CD4-positive, CD25-positive, alpha-beta regulatory T cell (primary cell): ENCODE data around the gene ZSCAN5B. TPM values are rescaled to one million over a fixed set of nuclear protein-coding genes. Genes with fewer than 3 reads are reported as not detected.
A peak's percentile ranks its signal among the peaks of the same experiment; 100 is the strongest.
"Not testable (repeated sequence)": the region's sequence is repeated elsewhere in the genome, so short reads cannot be mapped to it uniquely, and the experiment has no call there.

Source experiments
- ATAC-seq, 2 donors: fragments of 150-1000 bp; cut with Tn5 transposase; one replicate each; pipeline ENCODE4 v1.10.0; 2021; ENCODE audit warnings: low read depth in 2 of 2, moderate number of reproducible peaks in 2 of 2, moderate library complexity in 1 of 2
- DNase-seq, 3 donors: peaks; one replicate each; pipeline versions ENCODE4 v3.0.0 to v3.0.0-alpha.2; 2012 to 2022; ENCODE audit warnings: mixed read lengths in 1 of 3
- H3K27ac ChIP-seq: one replicate; pipeline ENCODE4 v1.7.0; 2013; ENCODE audit warnings: mild to moderate bottlenecking, low read length; ENCODE audit not compliant: insufficient read depth, poor library complexity, severe bottlenecking
- H3K27me3 ChIP-seq: one replicate; pipeline ENCODE4 v1.7.0; 2013; ENCODE audit warnings: low read length; ENCODE audit not compliant: control insufficient read depth, insufficient read depth
- H3K36me3 ChIP-seq: one replicate; pipeline ENCODE4 v1.7.0; 2013; ENCODE audit warnings: mild to moderate bottlenecking, low read length, moderate library complexity; ENCODE audit not compliant: control insufficient read depth, insufficient read depth
- H3K4me1 ChIP-seq: 2 replicates; pipeline ENCODE4 v1.7.0; 2013; ENCODE audit warnings: mild to moderate bottlenecking, low read length; ENCODE audit not compliant: insufficient read depth, control insufficient read depth, poor library complexity, severe bottlenecking
- H3K4me3 ChIP-seq: one replicate; pipeline ENCODE4 v1.7.0; 2013; ENCODE audit warnings: low read depth, mild to moderate bottlenecking, low read length, moderate library complexity
- H3K9me3 ChIP-seq, 2 experiments: 1 replicate in 1 of 2; 2 replicates in 1 of 2; pipeline ENCODE4 v1.7.0; 2013; ENCODE audit warnings: low read length in 2 of 2, mild to moderate bottlenecking in 1 of 2, moderate library complexity in 1 of 2; ENCODE audit not compliant: control insufficient read depth in 2 of 2
- H3K27ac Mint-ChIP-seq, 3 donors: one replicate each; pipeline ENCODE4 v1.8.0; 2020 to 2022; ENCODE audit warnings: mild to moderate bottlenecking in 3 of 3, mixed read lengths in 3 of 3, moderate library complexity in 2 of 3
- H3K27me3 Mint-ChIP-seq: one replicate; pipeline ENCODE4 v1.8.0; 2022; ENCODE audit warnings: mild to moderate bottlenecking, mixed read lengths
- H3K36me3 Mint-ChIP-seq: one replicate; pipeline ENCODE4 v1.8.0; 2020; ENCODE audit warnings: mixed read lengths
- H3K4me1 Mint-ChIP-seq, 4 donors: one replicate each; pipeline ENCODE4 v1.8.0; 2020 to 2022; ENCODE audit warnings: mixed read lengths in 4 of 4, mild to moderate bottlenecking in 1 of 4
- H3K4me3 Mint-ChIP-seq, 4 donors: one replicate each; pipeline ENCODE4 v1.8.0; 2020 to 2022; ENCODE audit warnings: mild to moderate bottlenecking in 4 of 4, mixed read lengths in 4 of 4, moderate library complexity in 3 of 4
- H3K9me3 Mint-ChIP-seq, 7 donors: one replicate each; pipeline ENCODE4 v1.8.0; 2020 to 2022; ENCODE audit warnings: mixed read lengths in 7 of 7, mild to moderate bottlenecking in 3 of 7, moderate library complexity in 2 of 7
- polyA plus RNA-seq, 4 donors: library from polyadenylated mRNA; unstranded; fragments of 300-500 nt; fragmentation: Illumina TruSeq; gene quantifications; one replicate each; pipeline ENCODE4 v1.2.3, GENCODE V29; 2021
- total RNA-seq: library from RNA; stranded (reverse); gene quantifications from one replicate; pipeline ENCODE4 v1.2.3, GENCODE V29; 2022

The ZSCAN5B gene
- total and polyA plus RNA-seq, 5 donors from 2014 or later, result not detected

DNA sequence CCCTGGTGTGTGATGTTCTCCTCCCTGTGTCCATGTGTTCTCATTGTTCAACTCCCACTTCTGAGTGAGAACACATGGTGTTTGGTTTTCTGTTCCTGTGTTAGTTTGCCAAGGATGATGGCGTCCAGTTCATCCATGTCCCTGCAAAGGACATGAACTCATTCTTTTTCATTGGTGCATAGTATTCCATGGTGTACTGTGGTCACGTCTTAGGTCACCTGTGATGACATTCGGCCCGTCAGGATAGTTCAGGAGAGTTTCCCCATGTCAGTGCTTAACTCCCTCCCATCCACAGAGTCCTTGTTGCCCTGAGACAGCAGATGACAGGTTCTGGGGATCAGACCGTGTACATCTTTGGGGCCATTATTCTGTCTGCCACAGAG, 47.9 kb downstream of the ZSCAN5B start:
- peaks cover 19% of the 10 kb centered on the region for H3K36me3 ChIP-seq
- Mint-ChIP-seq H3K4me3 (no peak overlapping the region), H3K4me1 (peaks cover 4 to 24% (median 10%) of the 10 kb centered on the region in 4 donors), H3K36me3 (peaks cover 13% of the 10 kb centered on the region), H3K27ac (no peak overlapping the region), H3K27me3 (no peaks in the 10 kb centered on the region), H3K9me3 (no peaks in the 10 kb centered on the region)
- H3K27ac ChIP-seq, result no peak overlapping the region
- DNase-seq, result no peak
- no peaks in the 10 kb centered on the region for H3K4me1 ChIP-seq
- H3K9me3 ChIP-seq, result no peaks in the 10 kb centered on the region
- H3K4me3 ChIP-seq, result no peak overlapping the region
- no peak for ATAC-seq
- no peaks in the 10 kb centered on the region for H3K27me3 ChIP-seq

- H3K27me3 ChIP-seq, DNase-seq, H3K9me3 Mint-ChIP-seq, H3K4me3 ChIP-seq, H3K4me1 ChIP-seq, H3K27me3 Mint-ChIP-seq, H3K27ac Mint-ChIP-seq, H3K27ac ChIP-seq, H3K9me3 ChIP-seq, ATAC-seq: not testable (repeated sequence)
- H3K4me3 Mint-ChIP-seq, result peak overlapping the region in 1 of 4 donors; percentile 32
- peaks cover 13% of the 10 kb centered on the region for H3K36me3 Mint-ChIP-seq
- peaks cover 19% of the 10 kb centered on the region for H3K36me3 ChIP-seq
- H3K4me1 Mint-ChIP-seq, result peaks cover 8 to 29% (median 11%) of the 10 kb centered on the region in 4 donors
These were observed 48.5 kb downstream of the ZSCAN5B start for GRCh38 chr19:56148955-56149655.

GRCh38 chr19:56148096-56148495, 49.5 kb downstream of the ZSCAN5B start:
- no peaks in the 10 kb centered on the region for H3K27me3 Mint-ChIP-seq
- no peak overlapping the region for H3K27ac ChIP-seq
- H3K4me3 ChIP-seq, result no peak overlapping the region
- H3K27ac Mint-ChIP-seq, result no peak overlapping the region
- peaks cover 16% of the 10 kb centered on the region for H3K36me3 ChIP-seq
- no peak for DNase-seq
- no peaks in the 10 kb centered on the region for H3K27me3 ChIP-seq
- H3K4me3 Mint-ChIP-seq, result no peak overlapping the region
- peaks cover 0 to 29% (median 18%) of the 10 kb centered on the region in 4 donors for H3K4me1 Mint-ChIP-seq
- peaks cover 13% of the 10 kb centered on the region for H3K36me3 Mint-ChIP-seq
- ATAC-seq, result no peak
- no peaks in the 10 kb centered on the region for H3K9me3 ChIP-seq
- no peaks in the 10 kb centered on the region for H3K9me3 Mint-ChIP-seq
- H3K4me1 ChIP-seq, result no peaks in the 10 kb centered on the region

DNA sequence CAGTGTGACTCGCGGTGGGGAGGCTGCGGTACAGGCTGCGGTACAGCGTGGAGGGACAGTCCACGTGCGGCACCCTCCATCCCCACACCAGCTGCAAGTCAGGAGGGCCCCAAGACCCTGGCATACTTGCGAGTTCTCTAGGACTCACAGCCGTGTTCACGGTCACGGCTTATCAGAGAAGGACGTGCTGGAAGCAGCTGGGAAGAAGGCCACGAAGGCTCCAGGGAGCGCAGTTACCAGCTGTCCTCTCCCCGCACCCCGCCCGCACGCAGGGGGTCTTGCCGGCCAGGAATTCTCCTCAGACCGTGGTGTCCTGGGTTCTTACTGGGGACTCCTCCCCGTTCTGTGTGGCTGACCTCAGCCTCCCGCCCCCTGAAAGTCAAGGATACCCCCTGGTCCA, 50.3 kb downstream of the ZSCAN5B start:
- H3K4me1 Mint-ChIP-seq, result peaks cover 0 to 27% (median 21%) of the 10 kb centered on the region in 4 donors
- no peak overlapping the region for H3K27ac ChIP-seq
- ATAC-seq, result no peak
- DNase-seq, result no peak
- H3K27me3 ChIP-seq, result no peaks in the 10 kb centered on the region
- H3K27ac Mint-ChIP-seq, result no peak overlapping the region
- H3K27me3 Mint-ChIP-seq, result no peaks in the 10 kb centered on the region
- peaks cover 13% of the 10 kb centered on the region for H3K36me3 Mint-ChIP-seq
- no peaks in the 10 kb centered on the region for H3K9me3 Mint-ChIP-seq
- H3K4me1 ChIP-seq, result peaks cover 5% of the 10 kb centered on the region
- H3K4me3 ChIP-seq, result no peak overlapping the region
- no peaks in the 10 kb centered on the region for H3K9me3 ChIP-seq
- no peak overlapping the region for H3K4me3 Mint-ChIP-seq
- H3K36me3 ChIP-seq, result peaks cover 16% of the 10 kb centered on the region

DNA sequence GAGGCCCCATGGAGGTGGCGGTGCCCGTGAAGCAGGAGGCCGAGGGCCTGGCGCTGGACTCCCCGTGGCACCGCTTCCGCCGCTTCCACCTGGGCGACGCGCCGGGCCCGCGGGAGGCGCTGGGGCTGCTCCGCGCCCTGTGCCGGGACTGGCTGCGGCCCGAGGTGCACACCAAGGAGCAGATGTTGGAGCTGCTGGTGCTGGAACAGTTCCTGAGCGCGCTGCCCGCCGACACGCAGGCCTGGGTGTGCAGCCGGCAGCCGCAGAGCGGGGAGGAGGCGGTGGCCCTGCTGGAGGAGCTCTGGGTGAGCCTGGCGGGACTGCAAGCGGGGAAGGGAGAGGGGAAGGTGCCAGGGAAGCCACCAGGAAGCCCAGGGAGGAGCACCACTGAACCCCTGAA, 50.7 kb downstream of the ZSCAN5B start:
- Mint-ChIP-seq H3K36me3 (peaks cover 13% of the 10 kb centered on the region), H3K27me3 (no peaks in the 10 kb centered on the region), H3K4me3 (no peak overlapping the region), H3K4me1 (peaks cover 3 to 30% (median 24%) of the 10 kb centered on the region in 4 donors), H3K9me3 (no peaks in the 10 kb centered on the region), H3K27ac (no peak overlapping the region)
- no peak for ATAC-seq
- H3K27me3 ChIP-seq, result no peaks in the 10 kb centered on the region
- H3K27ac ChIP-seq, result no peak overlapping the region
- no peak overlapping the region for H3K4me3 ChIP-seq
- H3K9me3 ChIP-seq, result no peaks in the 10 kb centered on the region
- DNase-seq, result no peak
- peaks cover 16% of the 10 kb centered on the region for H3K36me3 ChIP-seq
- peaks cover 9% of the 10 kb centered on the region for H3K4me1 ChIP-seq

DNA sequence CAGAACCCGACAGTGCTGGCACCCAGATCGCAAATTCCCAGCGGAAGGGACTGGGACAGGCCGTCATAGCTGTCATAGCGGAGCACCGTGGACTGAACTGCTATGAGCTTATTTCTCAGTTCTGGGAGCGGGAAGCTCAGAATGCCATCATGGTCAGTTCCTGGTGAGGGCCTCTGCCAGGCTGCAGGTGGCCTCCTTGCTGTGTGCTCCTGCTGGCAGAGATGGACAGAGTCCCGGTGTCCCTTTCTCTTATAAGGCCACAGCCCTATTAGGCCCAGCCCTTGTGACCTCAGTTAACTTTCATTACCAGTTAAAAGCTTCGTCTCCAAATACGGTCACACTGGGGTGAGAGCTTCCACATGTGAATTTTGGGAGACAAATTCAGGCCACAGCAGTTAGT, 51.9 kb downstream of the ZSCAN5B start:
- Histone ChIP-seq H3K4me1 (peaks cover 13% of the 10 kb centered on the region), H3K27ac (no peak overlapping the region), H3K9me3 (no peaks in the 10 kb centered on the region), H3K27me3 (no peaks in the 10 kb centered on the region), H3K4me3 (no peak overlapping the region), H3K36me3 (peaks cover 16% of the 10 kb centered on the region)
- Mint-ChIP-seq H3K36me3 (peaks cover 13% of the 10 kb centered on the region), H3K9me3 (no peaks in the 10 kb centered on the region), H3K4me3 (no peak overlapping the region), H3K27ac (no peak overlapping the region), H3K4me1 (peaks cover 7 to 38% (median 27%) of the 10 kb centered on the region in 4 donors), H3K27me3 (no peaks in the 10 kb centered on the region)
- DNase-seq (no peak), ATAC-seq (no peak)

DNA sequence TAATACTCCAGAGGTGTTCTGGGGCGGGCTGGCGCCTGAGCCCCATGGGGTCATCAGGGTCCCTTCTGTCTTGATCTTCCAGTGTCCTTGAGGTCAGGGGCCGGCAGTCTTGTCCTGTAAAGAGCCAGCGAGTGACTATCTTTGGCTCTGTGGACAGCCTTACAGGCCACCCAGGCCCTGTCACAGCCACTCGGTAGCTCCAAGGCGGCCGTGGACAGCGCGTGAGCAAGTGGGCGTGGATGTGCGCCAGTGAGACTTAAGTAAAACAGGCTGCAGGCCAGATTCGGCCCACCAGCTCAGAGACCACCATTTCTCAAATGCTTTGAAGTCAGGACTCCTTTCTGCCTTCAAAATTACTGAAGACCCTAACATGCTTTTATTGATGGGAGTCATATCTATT, 52.8 kb downstream of the ZSCAN5B start:
- H3K9me3 Mint-ChIP-seq, result no peaks in the 10 kb centered on the region
- ATAC-seq (no peak), DNase-seq (no peak)
- Histone ChIP-seq H3K4me3 (no peak overlapping the region), H3K9me3 (no peaks in the 10 kb centered on the region), H3K27ac (no peak overlapping the region), H3K36me3 (peaks cover 16% of the 10 kb centered on the region), H3K4me1 (peaks cover 20% of the 10 kb centered on the region), H3K27me3 (no peaks in the 10 kb centered on the region)
- H3K4me3 Mint-ChIP-seq, result peak overlapping the region in 1 of 4 donors; percentile 27
- H3K4me1 Mint-ChIP-seq, result peaks cover 10 to 41% (median 29%) of the 10 kb centered on the region in 4 donors
- no peaks in the 10 kb centered on the region for H3K27me3 Mint-ChIP-seq
- H3K36me3 Mint-ChIP-seq, result peaks cover 13% of the 10 kb centered on the region
- H3K27ac Mint-ChIP-seq, result no peak overlapping the region

- H3K4me1 Mint-ChIP-seq, result peaks cover 12 to 44% (median 29%) of the 10 kb centered on the region in 4 donors
- peaks cover 8% of the 10 kb centered on the region for H3K36me3 Mint-ChIP-seq
- H3K27ac ChIP-seq, result no peak overlapping the region
- H3K9me3 Mint-ChIP-seq, result no peaks in the 10 kb centered on the region
- peaks cover 23% of the 10 kb centered on the region for H3K4me1 ChIP-seq
- peaks cover 12% of the 10 kb centered on the region for H3K36me3 ChIP-seq
- no peaks in the 10 kb centered on the region for H3K27me3 Mint-ChIP-seq
- peak overlapping the region in 2 of 4 donors; percentile 27 to 49 for H3K4me3 Mint-ChIP-seq
- DNase-seq (no peak), ATAC-seq (no peak)
- no peak overlapping the region for H3K4me3 ChIP-seq
- H3K27me3 ChIP-seq, result no peaks in the 10 kb centered on the region
- no peaks in the 10 kb centered on the region for H3K9me3 ChIP-seq
- peak overlapping the region; percentile 20 to 72 (median 63) for H3K27ac Mint-ChIP-seq
These were observed 53.2 kb downstream of the ZSCAN5B start for GRCh38 chr19:56144376-56144775.
